ENCODE measurements around the gene KNL1. TPM values are rescaled to one million over a fixed set of nuclear protein-coding genes. Genes with fewer than 3 reads are reported as not detected.

KNL1 gene
- total RNA-seq, 2 donors from 2014 or later = 0.51 to 4.6 TPM

- Histone ChIP-seq H3K4me1 (peaks cover 0 to 10% of the 10 kb centered on the region in 2 donors), H3K27ac (no peak overlapping the region), H3K27me3 (no peaks in the 10 kb centered on the region), H3K36me3 (no peaks in the 10 kb centered on the region), H3K4me3 (no peak overlapping the region), H3K9me3 (no peaks in the 10 kb centered on the region)
- no peak for TF ChIP-seq CTCF (IDR thresholded peaks at IDR 0.05)
- DNase-seq (ENCODE audit: low spot score) = no peak
Observed at GRCh38 chr15:40591389-40591788, 2.7 kb upstream of the KNL1 start.

- Histone ChIP-seq H3K4me3 (no peak overlapping the region), H3K27me3 (no peaks in the 10 kb centered on the region), H3K9me3 (no peaks in the 10 kb centered on the region), H3K27ac (no peak overlapping the region), H3K36me3 (no peaks in the 10 kb centered on the region), H3K4me1 (peaks cover 0 to 10% of the 10 kb centered on the region in 2 donors)
- no peak for DNase-seq (ENCODE audit: low spot score)
- TF ChIP-seq CTCF (IDR thresholded peaks at IDR 0.05) = no peak
Observed at GRCh38 chr15:40593165-40593564, 884 bp upstream of the KNL1 start.

DNA sequence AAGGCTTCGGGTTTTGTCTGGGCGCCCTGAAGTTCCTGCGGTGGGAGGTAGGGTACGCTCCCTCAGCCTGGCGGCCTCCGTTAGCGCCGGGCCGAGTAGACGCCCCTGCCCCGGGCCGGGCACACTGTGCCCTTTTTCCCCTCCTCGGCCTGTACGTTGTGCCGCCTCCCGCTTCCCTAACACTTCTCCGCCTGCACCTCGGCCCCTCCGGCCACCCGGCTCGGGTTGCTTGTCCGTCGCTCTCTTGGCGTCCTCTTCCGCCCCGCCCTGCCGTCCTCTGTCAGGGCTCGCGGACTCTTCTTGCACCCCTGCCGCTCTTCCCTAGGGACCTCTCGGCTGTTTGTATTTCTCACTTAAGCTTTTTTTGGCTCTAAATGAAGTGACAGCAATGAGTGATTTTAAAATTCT lies 384 bp downstream of the KNL1 start:
- no peak for DNase-seq (ENCODE audit: low spot score)
- H3K4me3 ChIP-seq = peak overlapping the region; percentile 55 to 64
- peak overlapping the region; percentile 91 to 94 for H3K27ac ChIP-seq
- peaks cover 0 to 10% of the 10 kb centered on the region in 2 donors for H3K4me1 ChIP-seq
- TF ChIP-seq CTCF (IDR thresholded peaks at IDR 0.05) = peak in 1 of 2 donors; percentile 33
- H3K9me3 ChIP-seq = no peaks in the 10 kb centered on the region
- no peaks in the 10 kb centered on the region for H3K36me3 ChIP-seq
- no peaks in the 10 kb centered on the region for H3K27me3 ChIP-seq

GRCh38 chr15:40595219-40595618 lies 1.2 kb downstream of the KNL1 start:
- no peaks in the 10 kb centered on the region for H3K9me3 ChIP-seq
- H3K4me1 ChIP-seq = peaks cover 0 to 10% of the 10 kb centered on the region in 2 donors
- no peak overlapping the region for H3K27ac ChIP-seq
- peak overlapping the region in 1 of 2 donors; percentile 64 for H3K4me3 ChIP-seq
- no peaks in the 10 kb centered on the region for H3K36me3 ChIP-seq
- H3K27me3 ChIP-seq = no peaks in the 10 kb centered on the region
- no peak for DNase-seq (ENCODE audit: low spot score)
- no peak for TF ChIP-seq CTCF (IDR thresholded peaks at IDR 0.05)

DNA sequence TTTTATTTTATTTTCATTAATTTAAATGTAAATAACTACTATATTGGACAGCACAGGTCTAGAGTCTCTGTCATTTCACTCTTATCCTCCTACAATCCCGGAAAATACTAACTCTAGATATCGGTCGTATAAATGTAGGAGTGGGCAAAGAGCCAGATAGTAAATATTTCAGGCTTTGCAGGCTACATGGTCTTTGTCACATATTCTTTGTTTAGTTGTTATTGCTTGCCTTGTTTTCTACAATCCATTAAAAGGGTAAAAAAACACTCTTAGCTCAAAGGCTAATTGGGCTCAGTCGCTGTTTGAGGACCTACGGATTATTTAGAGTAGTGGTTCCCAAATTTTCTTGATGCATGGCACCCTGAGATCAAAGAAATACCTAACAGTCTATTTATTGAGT lies 1.7 kb downstream of the KNL1 start:
- Histone ChIP-seq H3K9me3 (no peaks in the 10 kb centered on the region), H3K4me1 (peaks cover 0 to 10% of the 10 kb centered on the region in 2 donors), H3K27me3 (no peaks in the 10 kb centered on the region), H3K36me3 (no peaks in the 10 kb centered on the region), H3K4me3 (no peak overlapping the region), H3K27ac (no peak overlapping the region)
- no peak for DNase-seq (ENCODE audit: low spot score)
- no peak for TF ChIP-seq CTCF (IDR thresholded peaks at IDR 0.05)

GRCh38 chr15:40597024-40597423 lies 3.0 kb downstream of the KNL1 start:
- H3K27ac ChIP-seq = no peak overlapping the region
- no peaks in the 10 kb centered on the region for H3K27me3 ChIP-seq
- no peaks in the 10 kb centered on the region for H3K36me3 ChIP-seq
- H3K4me3 ChIP-seq = no peak overlapping the region
- DNase-seq (ENCODE audit: low spot score) = no peak
- H3K9me3 ChIP-seq = no peaks in the 10 kb centered on the region
- no peak for TF ChIP-seq CTCF (IDR thresholded peaks at IDR 0.05)
- H3K4me1 ChIP-seq = peaks cover 0 to 10% of the 10 kb centered on the region in 2 donors

Data from right atrium auricular region (tissue), 2 donors.